T-helper 22 cell (primary cell): ENCODE measurements around the gene MAP3K13.
"Not testable (repeated sequence)": the region's sequence is repeated elsewhere in the genome, so short reads cannot be mapped to it uniquely, and the experiment has no call there.

ENCODE experiments used
- DNase-seq: peaks from one replicate; pipeline ENCODE4 v3.0.0-alpha.2; 2020; ENCODE audit warnings: low read depth

MAP3K13 gene

DNA sequence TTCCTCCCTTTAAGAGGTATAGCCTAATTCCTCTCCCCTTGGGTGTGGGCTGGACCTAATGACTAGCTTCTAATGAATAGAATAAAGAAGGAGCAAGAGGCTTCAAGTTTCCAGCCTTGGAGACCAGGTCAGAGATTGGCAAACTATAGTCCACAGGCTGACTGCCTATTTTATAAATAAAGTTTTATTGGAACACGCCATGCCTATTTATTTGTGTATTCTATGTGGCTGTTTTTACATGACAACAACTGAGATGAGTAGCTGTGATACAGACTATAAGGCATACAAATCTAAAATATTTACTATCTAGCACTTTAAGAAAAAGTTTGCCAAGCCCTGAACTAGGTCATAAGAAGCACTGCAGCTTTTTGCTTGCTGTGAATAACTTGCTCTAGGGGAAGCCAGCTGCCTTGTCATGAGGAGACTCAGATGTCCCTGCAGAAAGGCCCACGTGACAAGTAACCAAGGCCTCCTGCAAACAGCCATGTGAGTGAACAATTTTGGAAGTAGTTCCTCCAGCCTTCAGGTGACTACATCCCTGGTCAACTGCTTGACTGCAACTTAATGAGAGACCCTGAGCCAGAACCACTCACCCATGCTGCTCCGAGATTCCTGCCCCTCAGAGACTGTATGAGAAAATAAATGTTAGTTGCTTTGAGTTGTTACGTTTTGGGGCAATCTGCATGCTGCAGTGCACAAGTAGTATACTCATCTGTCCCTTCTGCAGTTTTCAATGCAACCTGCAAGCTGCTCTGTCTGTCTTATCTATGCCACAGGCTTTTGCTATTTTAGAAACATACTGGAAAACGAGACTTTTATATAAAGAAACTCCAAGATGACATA lies 21.1 kb upstream of the MAP3K13 start:
- no peak for DNase-seq

DNA sequence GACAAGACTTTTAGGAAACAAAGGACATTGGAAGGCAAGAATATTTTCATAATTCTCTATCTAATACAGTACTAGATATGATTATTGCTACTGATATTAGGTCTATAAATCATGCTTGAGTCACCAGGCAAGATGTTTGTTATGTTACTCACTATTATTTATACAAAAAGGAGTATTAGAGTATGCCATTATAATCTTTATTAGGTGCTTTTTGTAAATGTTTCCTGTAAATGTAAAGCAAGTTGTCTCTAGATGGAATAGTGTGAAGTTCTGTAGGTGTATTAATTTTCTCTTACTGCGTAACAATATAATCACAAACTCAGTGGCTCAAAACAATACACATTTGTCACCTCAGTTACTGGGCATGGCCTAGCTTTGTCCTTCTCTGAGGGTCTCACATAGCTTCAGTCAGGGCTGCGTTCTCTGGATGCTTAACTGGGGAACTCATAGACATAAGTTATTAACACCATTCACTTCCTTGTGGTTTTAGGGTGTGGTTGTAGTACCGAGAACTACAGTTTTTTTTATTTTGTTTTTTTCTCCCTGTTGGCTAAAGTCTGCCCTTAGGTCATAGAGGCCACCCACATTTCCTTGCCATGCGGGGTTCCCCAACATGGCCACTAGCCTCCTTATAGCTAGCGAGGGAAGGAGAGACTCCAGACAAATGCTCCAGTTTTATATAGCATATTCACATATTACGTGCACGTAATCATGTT lies 20.3 kb upstream of the MAP3K13 start:
- DNase-seq, result no peak

DNA sequence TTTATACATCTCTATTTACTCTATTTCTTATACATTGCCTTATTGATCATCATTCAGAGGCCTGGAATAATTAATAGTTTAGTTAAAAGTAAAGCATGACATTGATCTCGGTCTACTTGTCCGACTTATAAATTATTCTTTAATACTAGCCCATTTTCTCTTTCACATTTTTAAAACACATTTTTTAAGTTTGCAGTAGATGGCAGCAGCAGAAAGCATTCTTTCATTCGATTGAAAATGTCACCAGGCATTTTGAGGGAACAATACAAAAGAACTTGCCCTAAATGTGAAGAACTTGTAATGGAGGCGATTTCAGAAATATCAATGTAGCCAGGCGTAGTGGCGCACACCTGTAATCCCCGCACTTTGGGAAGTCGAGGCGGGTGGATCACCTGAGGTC lies 15.5 kb upstream of the MAP3K13 start:
- no peak for DNase-seq

DNA sequence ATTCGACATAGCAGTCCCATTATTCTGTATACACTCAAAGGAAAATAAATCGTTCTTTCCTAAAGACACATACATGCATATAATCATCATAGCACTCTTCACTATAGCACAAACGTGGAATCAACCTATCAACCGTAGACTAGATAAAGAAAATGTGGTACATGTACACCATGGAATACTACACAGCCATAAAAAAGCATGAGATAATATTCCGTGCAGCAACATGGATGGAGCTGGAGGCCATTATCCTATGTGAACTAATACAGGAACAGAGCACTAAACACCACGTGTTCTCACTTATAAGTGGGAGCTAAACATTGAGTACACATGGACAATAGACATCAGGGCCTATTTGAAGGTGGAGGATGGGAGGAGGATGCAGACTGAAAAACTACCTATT lies 12.1 kb upstream of the MAP3K13 start:
- DNase-seq, result no peak

DNA sequence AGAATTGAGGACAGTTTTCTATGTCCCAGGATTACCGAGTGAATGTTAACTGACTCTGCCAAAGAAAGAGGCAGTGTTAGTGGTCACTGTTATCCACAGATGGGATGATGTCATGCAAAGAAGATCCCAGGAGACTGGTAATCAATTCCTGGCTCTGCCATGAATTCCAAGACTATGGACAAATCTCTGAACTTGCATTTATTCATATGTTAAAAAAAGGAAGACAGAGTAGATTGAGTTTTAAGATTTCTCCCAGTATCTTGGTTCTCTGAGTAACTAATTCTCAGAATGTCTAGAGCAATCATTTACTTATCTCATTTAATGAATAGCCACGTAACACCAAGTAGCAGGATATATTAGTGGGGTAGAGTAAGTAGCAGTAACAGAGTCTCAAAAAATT lies 11.5 kb upstream of the MAP3K13 start:
- DNase-seq, result no peak

DNA sequence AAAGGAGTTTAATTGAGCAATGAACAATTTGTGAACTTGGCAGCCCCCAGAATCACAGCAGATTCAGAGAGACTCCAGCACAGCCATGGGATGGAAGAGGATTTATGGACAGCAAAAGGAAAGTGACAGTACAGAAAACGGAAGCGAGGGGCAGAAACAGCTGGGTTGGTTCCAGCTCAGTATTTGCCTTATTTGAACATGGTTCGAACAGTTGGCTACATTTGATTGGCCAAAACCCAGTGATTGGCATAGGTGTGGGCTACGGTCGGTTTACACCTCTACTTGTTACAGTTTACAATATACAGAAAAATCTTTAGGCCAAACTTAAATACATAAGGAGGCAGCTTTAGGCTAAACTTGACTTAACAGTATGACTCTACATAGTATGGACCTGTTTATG lies 9.7 kb upstream of the MAP3K13 start:
- DNase-seq, result no peak

DNA sequence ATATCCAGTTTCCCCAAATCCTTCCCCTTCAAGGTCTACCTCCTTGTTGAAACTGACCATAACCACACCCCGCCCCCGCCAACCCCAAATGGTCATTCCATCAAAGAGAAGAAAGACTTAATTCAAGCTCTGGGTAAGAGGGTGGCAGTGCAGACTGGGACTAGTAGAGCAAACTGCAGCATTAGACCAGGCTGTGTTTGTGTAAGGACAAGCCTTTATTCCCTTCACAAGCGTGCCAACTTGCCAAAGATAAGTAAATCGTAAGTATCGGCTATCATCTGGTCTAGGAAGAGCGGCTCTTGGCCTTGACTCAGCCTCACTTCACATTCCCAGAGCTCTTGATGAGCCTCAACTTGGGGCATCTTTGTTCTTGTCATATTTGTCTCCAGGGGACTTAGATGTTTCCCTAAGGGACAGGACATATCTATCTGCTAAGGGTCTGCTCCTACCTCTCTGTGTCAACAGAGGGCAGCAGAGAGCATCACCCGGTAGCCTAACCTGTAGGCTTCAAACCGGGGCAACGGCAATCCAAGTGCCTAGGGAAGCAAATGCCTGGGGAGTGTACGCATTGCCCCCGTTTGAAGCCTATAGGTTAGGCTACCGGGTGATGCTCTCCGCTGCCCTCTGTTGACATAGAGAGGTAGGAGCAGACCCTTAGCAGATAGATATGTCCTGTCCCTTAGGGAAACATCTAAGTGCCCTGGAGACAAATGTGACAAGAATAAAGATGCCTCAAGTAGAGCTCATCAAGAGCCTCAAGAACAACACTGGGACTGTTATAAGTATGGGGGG lies 8.9 kb upstream of the MAP3K13 start:
- DNase-seq, result no peak

DNA sequence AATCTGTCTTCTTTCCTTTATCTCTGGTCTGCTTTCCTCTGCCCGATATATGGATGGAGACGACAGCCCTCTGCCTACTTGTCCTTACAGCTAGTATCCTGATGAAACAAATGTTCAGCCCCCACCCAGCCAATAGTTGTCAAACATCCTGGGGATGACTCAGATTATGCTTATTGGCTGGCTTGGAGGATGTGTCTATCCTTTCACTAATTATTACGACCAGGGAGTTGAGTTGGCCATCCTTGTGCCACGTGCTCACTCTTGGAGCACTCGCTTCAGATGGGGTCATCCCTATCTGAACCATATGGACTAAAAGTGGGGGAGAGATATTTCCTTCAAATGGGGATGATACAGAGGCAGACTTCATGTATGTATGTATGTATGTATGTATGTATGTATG lies 6.4 kb upstream of the MAP3K13 start:
- no peak for DNase-seq

DNA sequence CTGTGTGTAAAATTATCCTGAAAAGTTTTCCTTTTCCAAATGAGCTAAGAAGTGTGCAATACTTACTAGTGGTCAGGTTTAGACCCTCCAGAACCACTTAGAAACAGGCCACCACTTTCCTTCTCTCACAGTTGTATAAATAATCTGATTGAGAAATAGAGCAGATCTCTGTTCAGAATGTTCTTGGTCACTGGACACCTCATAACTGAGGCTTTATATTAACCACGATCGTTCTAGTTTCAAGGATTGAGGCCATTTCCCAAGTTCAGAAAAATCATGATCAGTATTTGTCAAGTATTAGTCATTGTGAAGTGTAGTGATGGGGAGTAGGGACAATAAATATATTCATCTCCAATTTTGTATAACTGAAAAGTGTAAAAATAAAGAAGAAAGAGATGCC lies 1.0 kb upstream of the MAP3K13 start:
- no peak for DNase-seq

DNA sequence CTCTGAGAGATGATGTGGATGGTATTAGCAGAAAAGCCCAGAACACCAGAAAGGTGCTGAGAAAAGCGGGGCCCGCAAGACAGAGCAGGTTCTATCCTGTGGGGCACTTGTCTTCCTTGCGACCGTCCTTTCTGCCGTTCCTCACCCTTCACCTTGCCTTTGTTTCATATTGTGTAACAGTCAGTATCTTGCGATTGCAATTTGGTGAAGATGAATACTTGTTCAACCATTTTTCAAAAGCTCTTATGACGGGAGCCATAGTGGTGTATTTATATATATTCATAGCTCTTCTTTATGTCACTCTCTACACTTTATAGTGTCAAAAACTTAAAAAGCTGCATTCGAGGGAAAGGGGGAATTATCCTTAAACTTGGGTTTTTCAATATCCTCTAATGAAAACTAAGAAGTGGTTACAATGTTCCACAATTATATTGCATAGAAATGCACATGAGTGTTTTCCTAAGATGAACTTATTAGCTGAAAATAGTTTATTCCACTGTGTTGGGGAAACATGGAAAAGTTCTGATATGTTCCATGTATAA lies 797 bp downstream of the MAP3K13 start:
- no peak for DNase-seq

DNA sequence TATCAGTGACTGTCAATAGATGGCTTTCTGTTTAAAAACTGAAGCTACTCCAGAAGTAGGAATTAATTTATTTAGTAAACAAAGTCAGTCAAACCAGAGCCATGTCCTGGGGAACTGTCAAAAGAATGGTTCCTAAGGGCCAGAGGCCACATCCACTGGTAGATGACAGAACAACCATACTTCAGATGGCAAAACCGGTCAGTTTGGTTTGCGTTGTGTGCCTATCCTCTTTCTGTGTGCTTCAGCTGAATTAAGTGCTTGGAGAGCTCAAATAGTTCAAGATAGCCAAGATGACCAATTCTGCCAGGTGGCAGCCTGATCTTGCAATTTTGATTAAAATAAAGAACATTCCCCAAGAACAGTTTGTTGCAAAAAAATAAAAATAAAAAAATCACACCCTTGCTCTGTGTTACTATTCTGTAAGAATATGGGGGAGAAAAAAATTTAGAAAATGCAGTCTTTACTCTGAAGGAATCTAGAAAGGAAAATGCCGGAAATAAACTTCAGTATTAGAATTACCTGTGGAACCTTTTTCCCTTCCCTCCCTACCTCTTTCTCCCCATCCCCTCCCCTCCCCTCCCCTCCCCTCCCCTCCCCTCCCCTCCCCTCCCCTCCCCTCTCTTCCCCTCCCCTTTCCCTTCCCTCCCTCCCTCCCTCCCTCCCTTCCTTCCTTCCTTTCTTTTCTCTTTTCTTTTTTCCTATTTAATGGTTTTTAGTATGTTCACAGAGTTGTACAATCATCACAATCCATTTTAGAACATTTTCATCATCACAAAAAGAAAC lies 2.5 kb downstream of the MAP3K13 start:
- no peak for DNase-seq

DNA sequence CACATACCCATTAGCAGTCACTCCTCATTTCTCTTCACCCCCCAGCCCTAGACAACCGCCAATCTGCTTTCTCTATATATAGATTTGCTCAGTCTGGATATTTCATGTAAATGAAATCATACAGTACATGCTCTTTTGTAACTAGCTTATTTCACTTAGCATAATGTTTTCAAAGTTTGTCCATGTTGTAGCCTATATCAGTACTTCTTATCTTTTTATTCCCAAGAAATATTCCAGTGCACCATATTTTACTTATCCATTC lies 3.1 kb downstream of the MAP3K13 start:
- no peak for DNase-seq

DNA sequence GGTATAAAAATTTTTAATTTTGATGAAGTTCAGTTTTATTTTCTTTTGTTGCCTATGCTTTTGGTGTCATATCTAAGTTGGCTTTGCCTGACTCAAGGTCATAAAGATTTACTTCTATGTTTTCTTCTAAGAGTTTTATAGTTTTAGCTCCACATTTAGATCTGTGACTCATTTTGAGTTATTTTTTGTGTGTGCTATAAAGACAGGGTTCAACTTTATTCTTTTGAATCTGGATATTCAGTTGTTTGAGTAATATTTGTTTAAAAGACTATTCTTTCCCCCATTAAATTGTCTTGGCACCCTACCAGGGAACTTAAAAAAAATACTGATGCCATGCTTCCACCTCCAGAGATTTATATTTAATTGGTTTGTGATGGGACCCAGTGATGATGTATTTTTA lies 4.0 kb downstream of the MAP3K13 start:
- no peak for DNase-seq

DNA sequence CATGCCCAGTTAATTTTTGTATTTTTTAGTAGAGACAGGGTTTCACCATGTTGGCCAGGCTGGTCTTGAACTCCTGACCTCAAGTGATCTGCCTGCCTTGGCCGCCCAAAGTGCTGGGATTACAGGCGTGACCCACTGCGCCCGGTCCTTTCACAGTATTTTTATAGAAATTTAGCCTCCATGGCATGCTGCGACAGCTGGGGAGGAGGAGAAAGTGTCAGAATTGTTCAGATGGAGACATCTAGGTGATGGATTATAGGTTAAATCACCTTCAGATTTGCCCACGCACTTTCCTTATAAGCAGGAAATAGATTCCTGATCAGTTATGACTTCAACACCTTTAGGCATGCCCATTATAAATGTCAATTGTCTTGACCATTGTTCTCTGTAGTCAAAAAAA lies 7.4 kb downstream of the MAP3K13 start:
- DNase-seq, result not testable (repeated sequence)

DNA sequence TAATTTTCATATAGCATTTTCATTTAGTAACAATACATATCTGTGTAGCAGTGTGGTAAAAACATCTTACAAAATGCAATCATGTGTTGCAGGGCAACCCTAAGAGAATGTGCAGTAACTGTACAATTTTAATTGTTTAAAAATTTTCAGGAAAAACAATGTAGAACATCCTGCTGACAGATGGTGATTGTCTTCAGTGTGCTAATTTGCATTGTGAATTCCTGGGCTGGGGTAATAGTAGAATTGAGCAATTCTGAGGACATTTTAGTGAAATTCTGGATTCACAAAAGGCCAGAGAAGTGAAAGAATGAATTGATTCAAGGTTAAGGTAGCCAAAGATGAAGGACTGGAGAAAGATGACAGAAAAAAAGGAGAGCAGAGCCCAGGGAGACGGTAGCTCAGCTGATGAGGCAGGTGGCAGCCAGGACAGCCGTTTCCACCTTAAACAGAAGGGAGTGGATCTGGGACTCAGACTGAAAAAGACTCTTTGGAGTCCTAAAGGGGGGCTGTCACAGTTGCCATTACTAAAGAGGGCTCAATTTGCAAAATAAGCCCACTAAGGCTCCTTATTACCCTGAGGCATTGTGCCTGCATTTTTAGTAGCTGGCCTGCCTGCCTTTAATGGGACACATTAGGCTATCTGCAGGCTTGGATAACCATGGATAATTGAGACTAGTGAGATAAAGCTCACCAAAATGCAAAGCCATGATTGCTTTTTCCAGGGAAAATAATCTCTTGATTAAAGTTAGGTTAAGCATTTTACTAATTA lies 8.6 kb downstream of the MAP3K13 start:
- no peak for DNase-seq

DNA sequence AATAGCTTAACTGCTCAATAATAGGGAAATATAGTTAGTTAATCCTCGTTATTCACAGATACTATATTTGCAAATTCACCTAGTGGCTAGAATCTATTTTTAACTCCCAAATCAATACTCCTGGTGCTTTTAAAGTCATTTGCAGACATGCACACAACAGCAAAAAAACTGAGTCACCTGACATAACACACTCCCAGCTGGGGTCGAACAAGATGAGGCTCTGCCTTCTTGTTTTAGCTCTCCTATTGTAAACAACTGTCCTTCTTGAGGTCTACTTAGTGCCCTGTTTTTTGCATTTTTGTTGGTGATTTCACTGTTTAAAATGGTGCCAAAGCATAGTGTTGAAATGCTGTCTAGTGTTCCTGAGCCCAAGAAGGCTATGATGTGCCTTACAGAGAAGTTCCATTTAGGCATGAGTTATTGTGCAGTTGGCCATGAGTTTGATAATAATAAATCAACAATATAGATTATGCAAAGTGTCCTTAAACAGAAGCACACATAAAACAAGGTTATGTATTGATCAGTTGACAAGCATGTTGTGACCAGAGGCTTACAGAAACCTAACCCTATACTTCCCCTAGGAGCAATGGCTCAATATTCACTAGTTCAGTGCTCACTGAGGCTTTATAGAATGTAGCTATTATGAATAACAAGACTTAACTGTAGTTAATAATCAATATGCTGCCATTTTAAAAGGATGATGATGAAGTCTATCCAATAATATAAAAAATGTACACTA lies 18.6 kb downstream of the MAP3K13 start:
- no peak for DNase-seq

DNA sequence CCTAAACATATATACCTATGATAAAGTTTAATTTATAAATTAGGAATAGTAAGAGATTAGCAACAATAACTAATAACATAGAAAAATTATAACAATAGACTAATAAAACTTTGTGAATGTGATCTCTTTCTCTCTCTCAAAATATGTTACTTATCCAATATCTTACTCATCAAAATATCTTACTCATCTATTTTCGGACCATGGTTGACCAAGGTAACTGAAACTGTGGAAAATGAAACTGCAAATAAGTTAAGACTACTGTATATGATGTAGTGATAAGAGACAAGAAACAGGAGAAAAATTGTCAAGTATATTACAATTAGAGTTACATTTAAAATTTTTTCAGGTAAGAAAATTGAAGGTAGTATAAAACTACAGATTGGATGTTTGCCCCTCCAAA lies 19.2 kb downstream of the MAP3K13 start:
- DNase-seq, result no peak

DNA sequence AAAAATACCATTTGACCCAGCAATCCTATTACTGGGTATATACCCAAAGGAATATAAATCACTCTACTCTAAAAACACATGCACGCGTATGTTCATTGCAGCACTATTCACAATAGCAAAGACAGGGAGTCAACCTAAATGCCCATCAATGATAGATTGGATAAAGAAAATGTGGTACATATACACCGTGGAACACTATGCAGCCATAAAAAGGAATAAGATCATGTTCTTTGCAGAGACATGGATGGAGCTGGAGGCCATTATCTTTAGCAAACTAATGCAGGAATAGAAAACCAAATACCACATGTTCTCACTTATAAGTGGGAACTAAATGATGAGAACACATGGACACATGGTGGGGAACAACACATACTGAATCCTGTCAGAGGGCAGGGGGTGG lies 23.6 kb downstream of the MAP3K13 start:
- not testable (repeated sequence) for DNase-seq

DNA sequence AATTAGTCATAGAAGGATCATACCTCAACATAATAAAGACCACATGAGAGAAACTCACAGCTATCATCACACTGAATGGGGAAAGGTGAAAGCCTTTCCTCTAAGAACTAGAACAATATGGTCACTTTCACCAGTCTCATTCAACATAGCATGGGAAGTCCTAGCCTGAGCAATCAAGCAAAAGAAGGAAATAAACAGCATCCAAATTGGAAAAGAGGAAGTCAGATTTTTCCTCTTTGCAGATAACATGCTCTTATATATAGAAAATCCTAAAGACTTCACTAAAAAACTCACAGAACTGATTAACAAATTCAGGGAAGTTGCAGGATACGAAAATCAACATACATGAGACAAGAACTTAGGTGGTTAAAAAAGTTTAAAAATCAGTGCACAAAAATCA lies 24.7 kb downstream of the MAP3K13 start:
- no peak for DNase-seq

DNA sequence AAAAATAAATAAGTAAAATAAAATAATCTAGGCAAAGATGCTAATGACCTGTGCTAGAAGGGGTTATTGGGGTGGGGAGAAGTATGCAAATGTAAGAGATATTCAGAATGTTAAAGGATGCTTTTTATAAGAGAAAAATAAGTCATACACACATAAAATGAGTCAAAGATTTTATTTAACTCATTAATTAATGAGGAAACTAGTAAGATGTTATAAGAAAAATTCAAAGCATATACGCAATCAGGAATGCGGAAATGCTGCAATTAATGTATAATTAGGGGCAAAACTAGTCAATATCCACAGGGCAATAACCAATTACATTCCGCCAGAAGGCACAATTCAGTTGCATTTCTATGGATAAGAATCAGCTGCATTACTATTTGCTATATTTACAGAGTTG lies 30.1 kb downstream of the MAP3K13 start:
- DNase-seq, result no peak

DNA sequence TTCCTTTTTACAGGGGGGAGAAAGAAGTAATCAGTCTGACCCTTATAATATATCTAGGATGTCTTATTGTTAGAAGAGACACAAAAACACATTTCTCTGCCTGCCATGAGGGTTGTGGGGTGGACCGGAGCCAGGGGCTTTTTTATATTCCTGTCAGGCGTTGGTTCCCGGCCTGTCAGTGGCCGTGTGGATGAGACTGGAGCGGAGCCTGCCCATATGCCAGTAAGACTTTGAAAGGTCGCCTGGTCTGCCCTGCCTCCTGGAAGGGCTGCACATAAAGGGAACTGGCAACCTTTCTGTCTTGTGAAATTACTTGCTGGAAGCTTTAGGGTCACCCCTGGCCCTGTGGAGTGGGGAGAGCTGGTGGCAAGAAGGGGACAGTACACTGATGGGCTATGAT lies 34.7 kb downstream of the MAP3K13 start:
- no peak for DNase-seq
